Retina (tissue), 1 donor: ENCODE results near the gene FAIM2.
A peak's percentile ranks its signal among the peaks of the same experiment; 100 is the strongest.

Experiments used
- DNase-seq: peaks from one replicate; pipeline ENCODE4 v3.0.0-alpha.2; 2016

FAIM2 gene

GRCh38 chr12:49903700-49904423, at the start of gene FAIM2:
Gene FAIM2, minus strand, starts transcription at chr12:49903900. Its CDS starts 108 bp downstream, at chr12:49903792.
- peak; percentile 82 for DNase-seq

DNA sequence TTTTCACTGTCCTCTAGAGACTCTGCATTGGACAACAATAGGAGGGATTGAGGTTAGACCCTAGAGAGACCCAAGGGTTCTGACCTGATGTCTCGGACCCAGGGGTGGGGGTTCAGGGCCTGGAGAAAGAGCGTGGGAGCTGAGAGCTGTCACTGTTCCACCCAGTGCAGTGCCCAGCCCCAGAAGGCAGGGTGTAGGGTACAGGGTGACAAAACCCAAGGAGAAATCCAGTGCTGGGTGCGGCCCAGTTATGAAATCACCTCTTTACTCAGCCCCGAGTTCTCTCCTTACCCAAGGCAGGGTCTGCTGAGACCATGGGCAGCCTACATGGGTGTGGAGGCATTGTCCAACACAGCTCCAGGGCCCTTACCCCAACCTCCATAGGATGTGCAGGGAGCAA, 49.5 kb upstream of the FAIM2 start:
- DNase-seq = no peak

GRCh38 chr12:49952391-49953055, 48.8 kb upstream of the FAIM2 start:
- DNase-seq = no peak

- DNase-seq = no peak
These were observed 47.9 kb upstream of the FAIM2 start for GRCh38 chr12:49951411-49952240.

GRCh38 chr12:49950273-49951251, 46.9 kb upstream of the FAIM2 start, which contains the start of gene AQP2:
Gene AQP2, plus strand, starts transcription at chr12:49950737. Its CDS starts 94 bp downstream, at chr12:49950831.
- DNase-seq = peak; percentile 26

GRCh38 chr12:49949866-49950265, 46.2 kb upstream of the FAIM2 start:
- no peak for DNase-seq

DNA sequence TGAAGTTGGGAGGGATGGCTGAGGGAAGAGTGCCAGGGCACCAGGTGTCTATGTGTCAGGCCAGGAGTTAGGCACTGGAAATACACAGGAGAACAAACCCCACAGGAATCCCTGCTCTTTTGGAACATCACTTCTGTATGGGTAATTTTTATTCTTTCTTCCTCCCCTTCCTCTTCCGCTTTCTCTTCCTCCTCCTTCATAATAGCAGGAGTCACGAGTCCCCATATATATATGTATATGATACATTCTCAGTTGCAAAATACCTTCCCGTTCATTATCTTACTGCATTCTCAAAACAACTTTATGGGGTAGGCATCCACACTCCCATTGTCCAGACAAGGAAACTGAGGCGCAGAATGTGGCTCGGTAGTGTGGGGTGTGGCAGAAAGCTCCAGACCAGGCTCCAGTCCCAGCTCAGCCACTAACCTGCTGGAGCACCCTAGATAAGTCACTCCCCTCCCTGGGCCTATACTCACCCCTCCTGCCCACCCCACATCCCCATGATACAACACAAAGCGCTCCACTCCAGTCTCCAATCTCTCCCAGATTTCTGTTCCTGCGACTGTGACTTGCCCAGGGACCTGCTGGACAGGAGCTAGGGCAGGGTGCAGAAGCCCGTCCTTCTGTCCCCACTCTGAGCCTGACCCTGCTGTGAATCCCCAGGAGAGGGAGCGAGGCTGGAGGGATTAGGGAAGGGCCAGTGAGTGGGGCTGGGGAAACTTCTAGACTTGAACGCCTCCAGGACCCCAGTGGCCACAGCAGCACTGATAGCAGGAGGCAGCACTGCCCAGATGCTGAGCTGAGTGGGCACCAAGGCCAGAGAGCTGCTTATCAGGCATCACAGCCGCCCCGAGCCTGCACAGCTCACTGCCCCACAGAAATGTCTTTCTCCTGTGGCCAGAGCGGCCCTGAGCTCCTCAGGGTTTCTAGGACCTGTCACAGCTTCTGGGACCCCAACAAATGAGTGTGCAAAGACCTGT, 45.5 kb upstream of the FAIM2 start:
- no peak for DNase-seq

DNA sequence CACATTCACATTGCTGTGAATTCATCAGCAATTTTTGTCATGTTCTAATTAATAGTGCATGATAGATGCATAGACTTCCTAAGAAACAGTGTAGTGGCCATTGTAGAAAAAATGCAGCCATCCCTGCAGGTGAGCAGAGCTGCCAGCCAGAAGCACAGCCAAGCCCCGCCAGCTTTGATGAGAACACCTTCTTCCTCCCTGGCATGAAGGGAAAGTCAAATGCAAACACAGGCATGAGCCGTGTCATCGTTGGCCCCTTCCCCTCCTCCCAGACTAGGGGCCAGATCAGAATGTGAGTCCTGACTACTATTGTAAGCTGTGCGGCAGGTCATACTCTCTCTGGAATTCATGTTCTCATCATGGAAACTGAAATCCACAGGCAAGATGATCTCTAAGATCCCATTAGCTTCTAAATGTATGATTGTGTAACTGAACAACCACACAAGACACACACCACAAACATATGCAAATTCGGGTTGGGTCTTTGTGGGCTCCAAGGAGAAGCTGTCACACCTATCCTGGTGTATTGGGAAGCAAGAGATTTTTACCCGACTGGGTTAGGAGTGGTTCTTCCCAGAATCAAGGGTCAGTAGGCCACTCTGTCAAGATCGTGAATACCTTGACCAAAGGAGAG, 44.0 kb upstream of the FAIM2 start:
- no peak for DNase-seq

- no peak for DNase-seq
These were observed 42.8 kb upstream of the FAIM2 start for GRCh38 chr12:49946497-49946896.

DNA sequence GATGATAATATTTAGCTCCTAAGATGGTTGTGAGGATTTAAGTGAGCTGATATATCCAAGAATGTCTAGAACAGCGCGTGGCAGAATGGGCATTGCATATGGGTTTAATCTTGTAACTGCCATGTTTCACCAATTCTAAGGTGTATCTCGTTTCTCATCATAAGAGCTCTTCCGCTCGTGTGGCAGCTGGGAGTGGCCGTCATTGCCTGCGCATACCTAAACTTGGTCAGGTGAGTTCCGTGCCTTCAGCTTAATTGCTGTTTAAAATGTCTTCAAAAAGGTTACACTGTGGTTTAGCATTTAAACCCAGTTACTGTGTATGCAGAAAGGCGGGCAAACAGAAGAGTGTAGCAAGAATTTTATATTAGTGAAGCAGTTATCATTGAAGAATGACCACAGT, 42.4 kb upstream of the FAIM2 start:
- DNase-seq = no peak

DNA sequence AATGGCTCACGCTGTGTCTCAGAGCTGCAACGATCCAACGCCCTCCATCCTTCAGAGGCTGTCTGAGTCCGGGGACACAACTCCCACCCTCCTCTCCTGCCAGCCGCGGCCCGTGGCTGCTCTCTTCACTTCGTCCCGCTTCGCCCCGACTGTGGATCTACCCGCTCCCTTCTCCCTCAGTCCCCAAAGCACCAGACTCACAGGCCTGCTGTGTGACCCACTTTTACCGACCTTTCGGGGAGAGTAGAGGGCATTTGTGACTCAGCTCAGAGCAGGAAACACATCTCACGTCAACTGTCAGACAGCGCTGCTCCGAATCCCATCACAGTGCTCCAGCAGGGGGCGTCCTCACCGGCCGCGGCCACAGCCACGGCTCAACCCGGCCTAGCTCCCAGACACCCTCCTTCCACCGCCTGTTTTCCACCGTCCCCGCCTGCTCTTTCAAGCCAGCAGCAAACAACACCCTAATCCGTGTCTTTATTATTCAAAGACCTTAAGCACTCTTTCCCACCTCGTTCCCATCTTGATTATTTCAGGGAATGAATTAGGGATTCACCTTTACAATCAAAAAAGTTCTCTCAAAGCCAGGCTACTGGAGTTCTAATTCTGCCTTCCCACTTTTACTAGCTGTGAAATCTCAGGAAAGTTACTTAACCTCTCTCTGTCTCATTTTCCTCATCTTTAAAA, 41.8 kb upstream of the FAIM2 start:
- peak; percentile 93 for DNase-seq

DNA sequence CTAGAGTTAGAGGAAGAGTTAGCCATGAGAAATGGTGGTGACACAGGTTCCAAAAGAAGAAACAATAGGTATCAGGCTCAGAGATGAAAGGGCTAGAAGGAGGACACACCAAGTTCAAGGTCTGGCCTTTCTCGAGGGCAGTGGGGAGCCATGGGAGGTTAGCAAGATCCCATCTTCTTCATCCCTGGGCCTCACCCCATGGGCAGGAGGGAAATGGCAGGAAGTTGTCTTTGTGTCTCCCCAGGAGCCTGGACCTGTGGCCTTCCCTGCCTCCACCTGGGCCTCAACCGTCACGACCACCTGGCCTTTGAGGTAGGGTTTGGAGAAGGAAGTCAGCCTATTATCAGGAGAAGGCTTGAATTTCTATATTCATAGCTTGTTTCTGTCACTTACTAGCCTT, 41.0 kb upstream of the FAIM2 start:
- DNase-seq = no peak

- no peak for DNase-seq
These were observed 40.3 kb upstream of the FAIM2 start for GRCh38 chr12:49944046-49944445.

GRCh38 chr12:49943625-49943960, 39.9 kb upstream of the FAIM2 start:
- DNase-seq = no peak

DNA sequence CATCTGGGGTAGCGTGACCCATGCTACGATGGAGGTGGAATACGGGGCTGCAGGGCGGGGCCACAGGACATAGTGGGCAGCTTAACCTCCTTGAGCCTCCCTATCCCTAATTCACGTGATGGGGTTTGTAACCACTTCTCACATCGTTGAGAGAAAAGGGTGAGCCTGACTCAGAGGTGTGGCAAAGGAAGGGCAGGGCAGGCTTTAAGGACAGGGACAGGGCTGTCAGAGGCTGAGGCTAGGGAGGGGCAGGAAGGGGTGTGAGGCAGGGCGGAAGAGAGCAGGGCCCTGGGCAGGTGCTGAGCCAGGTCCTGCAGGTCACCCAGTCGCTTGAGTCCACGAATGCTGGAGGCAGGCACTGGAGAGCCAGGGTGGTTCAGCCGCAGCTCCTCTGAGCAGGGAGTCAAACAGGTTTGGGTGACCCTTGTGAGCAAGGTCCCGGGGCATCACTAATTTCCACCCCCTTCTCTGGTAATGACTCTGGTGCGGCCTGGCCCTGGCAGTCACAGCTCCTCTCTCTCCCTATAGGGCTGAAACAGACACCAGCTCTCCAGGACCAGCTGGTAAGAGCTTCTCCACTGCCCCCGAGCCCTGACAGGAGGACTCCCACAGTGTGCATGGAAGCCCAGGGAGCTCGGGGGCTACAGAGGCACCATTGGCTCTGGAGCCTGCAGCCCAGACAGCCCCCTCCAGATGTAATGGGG, 39.4 kb upstream of the FAIM2 start:
- peak; percentile 25 for DNase-seq

GRCh38 chr12:49942512-49942893, 38.8 kb upstream of the FAIM2 start:
- no peak for DNase-seq

GRCh38 chr12:49941556-49942511, 38.1 kb upstream of the FAIM2 start:
- DNase-seq = peak; percentile 27

- DNase-seq = no peak
These were observed 36.0 kb upstream of the FAIM2 start for GRCh38 chr12:49939707-49940106.
